ENCODE results near the gene SMARCA5.

The SMARCA5 gene

GRCh38 chr4:143564472-143564871 lies 51.0 kb downstream of the SMARCA5 start:
- Histone ChIP-seq H3K27ac (no peak overlapping the region), H4K20me1 (no peaks in the 10 kb centered on the region), H3K9me3 (peaks cover 4% of the 10 kb centered on the region), H3K4me3 (no peak overlapping the region), H3K36me3 (peaks cover 4% of the 10 kb centered on the region; the same call in 1 of the 2 replicates), H3K9ac (no peak overlapping the region), H3K4me2 (no peak overlapping the region), H3K27me3 (no peaks in the 10 kb centered on the region; the same call in 1 of the 2 replicates), H3K4me1 (no peaks in the 10 kb centered on the region)
- no peak for TF ChIP-seq Cebpa-rat (IDR thresholded peaks at IDR 0.05)

DNA sequence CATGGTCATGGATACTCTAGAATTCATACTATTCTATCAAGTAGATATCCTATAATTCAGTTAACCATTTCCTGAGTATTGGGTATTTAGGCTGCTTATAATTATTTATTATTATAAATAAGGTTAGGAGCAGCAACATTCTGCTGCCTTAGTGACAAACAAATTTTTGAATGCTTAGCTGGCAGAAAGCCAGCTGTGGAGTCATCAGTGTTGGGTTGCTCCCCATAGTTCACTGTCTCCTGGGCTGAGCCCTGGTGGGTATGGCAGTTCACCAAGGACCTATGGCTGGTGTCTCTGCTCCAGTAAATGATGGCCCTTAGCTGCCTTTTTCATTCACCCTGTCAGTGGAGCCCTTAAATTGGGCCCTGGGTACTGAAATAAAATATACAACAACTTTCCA lies 61.8 kb downstream of the SMARCA5 start:
- no peak for TF ChIP-seq Cebpa-rat (IDR thresholded peaks at IDR 0.05)

GRCh38 chr4:143581331-143581946 lies 67.9 kb downstream of the SMARCA5 start:
- Histone ChIP-seq H3K27ac (peak overlapping the region; percentile 60; the same call in 1 of the 2 replicates), H3K27me3 (no peaks in the 10 kb centered on the region), H4K20me1 (no peaks in the 10 kb centered on the region), H3K4me2 (peak overlapping the region; percentile 56), H3K9ac (0 out of 2 replicates have a peak overlapping the region, but pooled peaks have one; percentile 1), H3K4me1 (peaks cover 31% of the 10 kb centered on the region), H3K4me3 (no peak overlapping the region), H3K9me3 (peaks cover 20% of the 10 kb centered on the region), H3K36me3 (no peaks in the 10 kb centered on the region)
- TF ChIP-seq Cebpa-rat (IDR thresholded peaks at IDR 0.05) = no peak

More for the DNA sequence above, 61.8 kb downstream of the SMARCA5 start:
- H3K27ac ChIP-seq = no peak overlapping the region
- peaks cover 3% of the 10 kb centered on the region for H3K4me1 ChIP-seq
- no peaks in the 10 kb centered on the region for H3K27me3 ChIP-seq
- no peaks in the 10 kb centered on the region for H4K20me1 ChIP-seq
- no peak overlapping the region for H3K9ac ChIP-seq
- no peaks in the 10 kb centered on the region for H3K36me3 ChIP-seq
- H3K9me3 ChIP-seq = no peaks in the 10 kb centered on the region
- H3K4me2 ChIP-seq = no peak overlapping the region
- H3K4me3 ChIP-seq = no peak overlapping the region

DNA sequence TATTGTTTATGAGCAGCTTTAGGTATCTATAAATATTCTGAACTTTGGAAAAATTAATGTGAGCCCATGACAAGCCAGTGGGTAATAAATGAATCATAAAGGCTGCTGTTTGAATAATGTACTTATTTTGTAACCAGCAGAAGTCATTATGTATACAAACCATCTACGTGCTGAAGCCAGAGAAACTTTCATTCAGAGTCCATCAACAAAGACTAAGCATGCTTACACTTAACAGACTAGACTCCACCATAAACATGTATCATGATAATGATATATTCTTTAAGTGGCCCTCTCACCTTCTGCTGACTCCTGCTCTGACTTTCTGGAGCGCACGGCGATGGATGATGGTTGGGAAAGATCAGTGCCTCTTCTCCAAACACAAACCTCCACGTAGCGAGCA lies 72.0 kb downstream of the SMARCA5 start:
- TF ChIP-seq Cebpa-rat (IDR thresholded peaks at IDR 0.05) = no peak
- Histone ChIP-seq H3K27me3 (no peaks in the 10 kb centered on the region), H3K9me3 (peaks cover 20% of the 10 kb centered on the region), H4K20me1 (no peaks in the 10 kb centered on the region), H3K36me3 (no peaks in the 10 kb centered on the region), H3K4me1 (peaks cover 27% of the 10 kb centered on the region), H3K4me3 (no peak overlapping the region), H3K9ac (no peak overlapping the region), H3K27ac (no peak overlapping the region), H3K4me2 (no peak overlapping the region)

GRCh38 chr4:143586080-143586479 lies 72.6 kb downstream of the SMARCA5 start:
- no peak for TF ChIP-seq Cebpa-rat (IDR thresholded peaks at IDR 0.05)
- H3K9ac ChIP-seq = no peak overlapping the region

DNA sequence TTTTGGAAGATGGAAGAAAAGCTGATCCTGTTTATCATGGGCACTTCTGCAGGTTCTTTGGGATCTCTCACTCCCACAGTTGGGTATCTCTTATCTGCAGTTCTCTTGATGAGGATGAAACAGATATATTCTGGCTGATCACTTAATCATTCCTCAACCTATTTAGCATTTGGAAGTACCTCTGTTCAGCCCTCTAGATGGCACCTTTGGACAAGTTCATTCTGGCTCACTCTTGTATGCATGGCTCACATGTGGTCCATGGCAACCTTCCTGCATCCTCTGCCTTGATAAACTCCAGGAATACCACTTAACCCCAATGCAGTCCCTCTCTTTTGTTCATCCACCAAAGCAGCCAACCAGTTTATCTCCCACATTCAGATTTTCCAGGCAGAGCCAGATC lies 74.2 kb downstream of the SMARCA5 start:
- Histone ChIP-seq H3K4me3 (no peak overlapping the region), H3K36me3 (no peaks in the 10 kb centered on the region), H3K27ac (no peak overlapping the region), H3K27me3 (no peaks in the 10 kb centered on the region), H3K4me1 (peaks cover 10% of the 10 kb centered on the region), H3K4me2 (no peak overlapping the region), H4K20me1 (no peaks in the 10 kb centered on the region), H3K9ac (no peak overlapping the region), H3K9me3 (peaks cover 13% of the 10 kb centered on the region)
- no peak for TF ChIP-seq Cebpa-rat (IDR thresholded peaks at IDR 0.05)

More at GRCh38 chr4:143586080-143586479, 72.6 kb downstream of the SMARCA5 start:
- no peak overlapping the region for H3K4me2 ChIP-seq
- H3K36me3 ChIP-seq = no peaks in the 10 kb centered on the region
- H3K27ac ChIP-seq = no peak overlapping the region
- H4K20me1 ChIP-seq = no peaks in the 10 kb centered on the region
- H3K9me3 ChIP-seq = peaks cover 20% of the 10 kb centered on the region
- H3K4me1 ChIP-seq = peaks cover 22% of the 10 kb centered on the region
- no peaks in the 10 kb centered on the region for H3K27me3 ChIP-seq
- no peak overlapping the region for H3K4me3 ChIP-seq

DNA sequence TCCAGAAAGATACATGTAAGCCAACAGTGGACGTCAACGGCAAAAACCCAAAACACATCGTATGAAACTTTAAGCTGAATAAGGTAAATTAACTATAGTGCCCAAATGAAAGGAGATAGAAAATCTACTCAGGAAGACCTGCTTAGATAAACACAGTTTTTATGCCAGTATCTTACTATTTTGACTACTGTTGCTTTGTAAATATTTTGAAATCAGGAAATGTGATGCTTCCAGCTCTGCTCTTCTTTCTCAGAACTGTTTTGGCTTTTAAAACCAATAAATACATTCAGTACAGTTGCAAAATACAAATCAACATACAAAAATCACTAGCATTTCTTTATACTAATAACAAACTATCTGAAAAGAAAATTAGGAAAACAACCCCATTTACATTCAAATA lies 83.8 kb downstream of the SMARCA5 start:
- Histone ChIP-seq H3K4me1 (no peaks in the 10 kb centered on the region), H3K4me3 (no peak overlapping the region), H4K20me1 (no peaks in the 10 kb centered on the region), H3K9me3 (peaks cover 8% of the 10 kb centered on the region; the same call in 1 of the 2 replicates), H3K36me3 (no peaks in the 10 kb centered on the region), H3K4me2 (no peak overlapping the region), H3K9ac (no peak overlapping the region), H3K27ac (no peak overlapping the region), H3K27me3 (no peaks in the 10 kb centered on the region)
- no peak for TF ChIP-seq Cebpa-rat (IDR thresholded peaks at IDR 0.05)

GRCh38 chr4:143598816-143599215 lies 85.3 kb downstream of the SMARCA5 start:
- Histone ChIP-seq H4K20me1 (no peaks in the 10 kb centered on the region), H3K27me3 (no peaks in the 10 kb centered on the region), H3K9ac (no peak overlapping the region), H3K9me3 (peaks cover 6% of the 10 kb centered on the region; the same call in 1 of the 2 replicates), H3K4me3 (no peak overlapping the region), H3K27ac (no peak overlapping the region), H3K4me2 (no peak overlapping the region), H3K36me3 (no peaks in the 10 kb centered on the region), H3K4me1 (no peaks in the 10 kb centered on the region)
- TF ChIP-seq Cebpa-rat (IDR thresholded peaks at IDR 0.05) = no peak

DNA sequence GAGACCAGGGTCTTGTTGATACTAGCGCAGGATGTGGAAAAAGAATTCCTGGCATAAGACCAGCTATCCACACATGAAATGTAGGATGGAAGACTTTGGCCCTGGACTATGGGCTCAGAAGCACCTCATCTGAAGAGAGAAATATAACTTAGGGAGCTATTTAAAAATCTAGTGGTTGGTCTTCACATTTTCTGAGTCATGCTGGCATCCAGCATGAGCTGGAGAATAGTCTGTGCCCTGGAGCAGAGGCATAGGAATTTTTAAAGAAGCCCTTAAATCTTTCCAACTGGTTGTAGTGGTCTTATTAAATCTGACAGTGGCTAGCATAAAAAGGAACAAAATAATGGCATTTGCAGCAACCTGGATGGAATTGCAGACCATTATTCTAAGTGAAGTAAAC lies 86.3 kb downstream of the SMARCA5 start:
- Histone ChIP-seq H3K27me3 (no peaks in the 10 kb centered on the region), H3K4me2 (no peak overlapping the region), H4K20me1 (no peaks in the 10 kb centered on the region), H3K4me3 (no peak overlapping the region), H3K36me3 (no peaks in the 10 kb centered on the region), H3K9ac (no peak overlapping the region), H3K9me3 (no peaks in the 10 kb centered on the region), H3K4me1 (no peaks in the 10 kb centered on the region), H3K27ac (no peak overlapping the region)
- TF ChIP-seq Cebpa-rat (IDR thresholded peaks at IDR 0.05) = no peak

DNA sequence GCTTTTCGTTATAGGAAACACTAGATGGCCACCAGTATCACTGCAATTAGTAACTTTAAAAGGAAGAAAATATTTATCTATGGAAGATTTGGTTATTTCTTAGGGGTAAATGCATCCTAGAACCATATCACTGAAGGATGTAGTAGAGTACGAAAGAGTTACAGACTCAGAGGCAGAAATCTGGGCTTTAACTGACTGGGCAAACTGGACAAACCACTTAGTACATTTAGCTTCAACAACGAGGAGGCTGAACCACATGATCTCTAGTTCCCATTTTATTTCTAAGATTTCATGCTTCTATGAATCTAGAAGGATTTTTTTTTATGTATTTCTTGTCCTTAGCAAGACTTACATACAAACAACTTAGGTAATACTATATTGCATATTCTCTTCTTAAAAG lies 93.0 kb downstream of the SMARCA5 start:
- no peak overlapping the region for H3K9ac ChIP-seq
- TF ChIP-seq Cebpa-rat (IDR thresholded peaks at IDR 0.05) = no peak
- H4K20me1 ChIP-seq = no peaks in the 10 kb centered on the region
- no peak overlapping the region for H3K4me2 ChIP-seq
- H3K36me3 ChIP-seq = no peaks in the 10 kb centered on the region
- H3K27me3 ChIP-seq = no peaks in the 10 kb centered on the region
- H3K4me3 ChIP-seq = no peak overlapping the region
- H3K4me1 ChIP-seq = no peaks in the 10 kb centered on the region
- H3K27ac ChIP-seq = no peak overlapping the region
- no peaks in the 10 kb centered on the region for H3K9me3 ChIP-seq
